ENCODE data around the gene PISD.
A peak's percentile ranks its signal among the peaks of the same experiment; 100 is the strongest.

The PISD gene

DNA sequence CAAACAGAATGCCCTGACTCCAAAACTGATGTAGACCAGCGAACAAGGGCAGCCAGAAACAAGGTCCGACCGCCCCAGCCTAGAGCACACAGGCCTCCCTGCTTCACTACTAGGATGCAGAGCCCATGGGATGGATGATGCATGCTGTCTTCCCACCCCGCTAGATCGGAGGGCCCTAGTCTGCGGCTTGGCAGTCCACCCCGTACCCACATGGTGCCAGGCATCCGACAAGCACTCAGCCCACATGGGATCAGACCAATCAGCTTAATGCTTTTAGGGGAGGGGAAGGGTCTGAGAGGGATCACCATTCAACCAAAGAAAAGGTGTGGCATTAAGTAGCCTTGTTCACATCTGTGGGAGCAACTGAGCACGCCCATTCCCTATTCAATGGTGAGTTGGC, 30.6 kb downstream of the PISD start:
- Histone ChIP-seq H3K9ac (ENCODE audit: low read length) (peak overlapping the region; percentile 55), H3K27me3 (ENCODE audit: control insufficient read depth, insufficient read depth, low read length) (no peaks in the 10 kb centered on the region), H3K9me3 (ENCODE audit: control insufficient read depth, insufficient read depth, low read depth, low read length) (no peaks in the 10 kb centered on the region), H3K27ac (ENCODE audit: low read depth, low read length) (no peak overlapping the region), H3K36me3 (ENCODE audit: control insufficient read depth, insufficient read depth, low read length) (peaks cover 14% of the 10 kb centered on the region), H3K4me3 (ENCODE audit: low read depth, low read length) (peak overlapping the region; percentile 69), H3K4me1 (ENCODE audit: control insufficient read depth, insufficient read depth, low read length) (peaks cover 25% of the 10 kb centered on the region)

GRCh38 chr22:31630331-31631329, 31.4 kb downstream of the PISD start:
- Histone ChIP-seq H3K9ac (ENCODE audit: low read length) (peak overlapping the region; percentile 80), H3K4me1 (ENCODE audit: control insufficient read depth, insufficient read depth, low read length) (peaks cover 32% of the 10 kb centered on the region), H3K36me3 (ENCODE audit: control insufficient read depth, insufficient read depth, low read length) (peaks cover 14% of the 10 kb centered on the region), H3K27me3 (ENCODE audit: control insufficient read depth, insufficient read depth, low read length) (no peaks in the 10 kb centered on the region), H3K9me3 (ENCODE audit: control insufficient read depth, insufficient read depth, low read depth, low read length) (no peaks in the 10 kb centered on the region), H3K27ac (ENCODE audit: low read depth, low read length) (peak overlapping the region; percentile 30; the same call in 1 of the 2 replicates), H3K4me3 (ENCODE audit: low read depth, low read length) (peak overlapping the region; percentile 69)

DNA sequence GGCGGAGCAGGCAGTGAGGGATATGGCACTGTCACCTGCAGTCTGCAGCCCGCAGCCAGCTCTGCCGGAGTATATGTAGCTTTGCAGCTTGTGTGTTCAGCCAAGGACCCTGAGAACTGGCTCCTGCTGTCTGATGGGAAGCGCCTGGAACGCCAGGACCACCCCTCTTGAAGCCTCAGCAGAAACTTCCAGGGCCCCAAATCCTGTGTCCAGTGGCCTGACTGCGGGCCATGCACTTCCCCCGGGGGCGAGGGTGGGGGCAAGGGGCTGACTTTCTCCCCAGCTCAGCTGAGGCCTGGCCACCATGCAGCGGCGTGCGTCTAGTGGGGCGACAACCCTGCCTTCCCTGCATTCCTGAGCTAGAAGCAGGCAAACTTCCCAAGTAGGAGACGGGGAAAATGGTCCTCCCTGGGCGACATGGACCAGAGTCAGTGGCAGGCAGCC, 32.3 kb downstream of the PISD start:
- H3K27me3 ChIP-seq (ENCODE audit: control insufficient read depth, insufficient read depth, low read length), result no peaks in the 10 kb centered on the region
- H3K9ac ChIP-seq (ENCODE audit: low read length), result peak overlapping the region; percentile 80
- peak overlapping the region; percentile 69 for H3K4me3 ChIP-seq (ENCODE audit: low read depth, low read length)
- H3K9me3 ChIP-seq (ENCODE audit: control insufficient read depth, insufficient read depth, low read depth, low read length), result no peaks in the 10 kb centered on the region
- H3K27ac ChIP-seq (ENCODE audit: low read depth, low read length), result peak overlapping the region; percentile 30; the same call in 1 of the 2 replicates
- peaks cover 14% of the 10 kb centered on the region for H3K36me3 ChIP-seq (ENCODE audit: control insufficient read depth, insufficient read depth, low read length)
- peaks cover 41% of the 10 kb centered on the region for H3K4me1 ChIP-seq (ENCODE audit: control insufficient read depth, insufficient read depth, low read length)

- Histone ChIP-seq H3K27me3 (ENCODE audit: control insufficient read depth, insufficient read depth, low read length) (no peaks in the 10 kb centered on the region), H3K27ac (ENCODE audit: low read depth, low read length) (no peak overlapping the region), H3K4me1 (ENCODE audit: control insufficient read depth, insufficient read depth, low read length) (peaks cover 47% of the 10 kb centered on the region), H3K9ac (ENCODE audit: low read length) (peak overlapping the region; percentile 80), H3K9me3 (ENCODE audit: control insufficient read depth, insufficient read depth, low read depth, low read length) (no peaks in the 10 kb centered on the region), H3K4me3 (ENCODE audit: low read depth, low read length) (peak overlapping the region; percentile 69; the same call in 1 of the 2 replicates), H3K36me3 (ENCODE audit: control insufficient read depth, insufficient read depth, low read length) (peaks cover 14% of the 10 kb centered on the region)
Measured at GRCh38 chr22:31628969-31629708, 32.9 kb downstream of the PISD start.

DNA sequence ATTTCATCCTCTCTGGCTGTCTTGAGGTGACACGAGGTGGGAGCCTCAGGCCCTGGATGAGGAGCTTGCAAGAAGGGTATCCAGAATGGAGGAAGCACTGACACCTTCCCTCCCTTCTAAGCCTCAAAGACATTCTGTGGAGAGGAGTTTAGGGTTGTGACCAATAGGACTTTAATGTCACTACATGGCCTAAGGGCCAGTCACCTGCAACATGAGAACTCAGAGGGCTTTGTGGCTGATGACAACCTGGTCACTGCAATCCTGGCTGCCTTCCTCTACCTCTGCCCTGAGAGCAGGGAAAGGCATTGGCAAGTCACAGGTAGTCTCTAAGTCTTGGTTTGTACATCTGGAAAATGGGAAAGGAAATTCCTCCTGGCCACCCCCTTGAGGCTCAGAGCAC, 33.7 kb downstream of the PISD start:
- H3K36me3 ChIP-seq (ENCODE audit: control insufficient read depth, insufficient read depth, low read length), result peaks cover 14% of the 10 kb centered on the region
- no peaks in the 10 kb centered on the region for H3K9me3 ChIP-seq (ENCODE audit: control insufficient read depth, insufficient read depth, low read depth, low read length)
- no peak overlapping the region for H3K4me3 ChIP-seq (ENCODE audit: low read depth, low read length)
- H3K27me3 ChIP-seq (ENCODE audit: control insufficient read depth, insufficient read depth, low read length), result no peaks in the 10 kb centered on the region
- H3K9ac ChIP-seq (ENCODE audit: low read length), result no peak overlapping the region
- H3K4me1 ChIP-seq (ENCODE audit: control insufficient read depth, insufficient read depth, low read length), result peaks cover 49% of the 10 kb centered on the region
- no peak overlapping the region for H3K27ac ChIP-seq (ENCODE audit: low read depth, low read length)

GRCh38 chr22:31627223-31627731, 34.7 kb downstream of the PISD start:
- peaks cover 49% of the 10 kb centered on the region for H3K4me1 ChIP-seq (ENCODE audit: control insufficient read depth, insufficient read depth, low read length)
- H3K27me3 ChIP-seq (ENCODE audit: control insufficient read depth, insufficient read depth, low read length), result no peaks in the 10 kb centered on the region
- peaks cover 16% of the 10 kb centered on the region for H3K36me3 ChIP-seq (ENCODE audit: control insufficient read depth, insufficient read depth, low read length)
- no peaks in the 10 kb centered on the region for H3K9me3 ChIP-seq (ENCODE audit: control insufficient read depth, insufficient read depth, low read depth, low read length)
- H3K9ac ChIP-seq (ENCODE audit: low read length), result no peak overlapping the region
- no peak overlapping the region for H3K4me3 ChIP-seq (ENCODE audit: low read depth, low read length)
- no peak overlapping the region for H3K27ac ChIP-seq (ENCODE audit: low read depth, low read length)

GRCh38 chr22:31626427-31627150, 35.4 kb downstream of the PISD start:
- Histone ChIP-seq H3K27ac (ENCODE audit: low read depth, low read length) (no peak overlapping the region), H3K4me3 (ENCODE audit: low read depth, low read length) (peak overlapping the region; percentile 29; the same call in 1 of the 2 replicates), H3K36me3 (ENCODE audit: control insufficient read depth, insufficient read depth, low read length) (peaks cover 23% of the 10 kb centered on the region), H3K4me1 (ENCODE audit: control insufficient read depth, insufficient read depth, low read length) (peaks cover 47% of the 10 kb centered on the region), H3K9ac (ENCODE audit: low read length) (no peak overlapping the region), H3K9me3 (ENCODE audit: control insufficient read depth, insufficient read depth, low read depth, low read length) (no peaks in the 10 kb centered on the region), H3K27me3 (ENCODE audit: control insufficient read depth, insufficient read depth, low read length) (no peaks in the 10 kb centered on the region)

GRCh38 chr22:31625661-31626426, 36.2 kb downstream of the PISD start:
- Histone ChIP-seq H3K27ac (ENCODE audit: low read depth, low read length) (no peak overlapping the region), H3K36me3 (ENCODE audit: control insufficient read depth, insufficient read depth, low read length) (peaks cover 30% of the 10 kb centered on the region), H3K4me3 (ENCODE audit: low read depth, low read length) (peak overlapping the region; percentile 34), H3K9ac (ENCODE audit: low read length) (peak overlapping the region; percentile 31), H3K4me1 (ENCODE audit: control insufficient read depth, insufficient read depth, low read length) (peaks cover 40% of the 10 kb centered on the region), H3K9me3 (ENCODE audit: control insufficient read depth, insufficient read depth, low read depth, low read length) (no peaks in the 10 kb centered on the region), H3K27me3 (ENCODE audit: control insufficient read depth, insufficient read depth, low read length) (no peaks in the 10 kb centered on the region)

DNA sequence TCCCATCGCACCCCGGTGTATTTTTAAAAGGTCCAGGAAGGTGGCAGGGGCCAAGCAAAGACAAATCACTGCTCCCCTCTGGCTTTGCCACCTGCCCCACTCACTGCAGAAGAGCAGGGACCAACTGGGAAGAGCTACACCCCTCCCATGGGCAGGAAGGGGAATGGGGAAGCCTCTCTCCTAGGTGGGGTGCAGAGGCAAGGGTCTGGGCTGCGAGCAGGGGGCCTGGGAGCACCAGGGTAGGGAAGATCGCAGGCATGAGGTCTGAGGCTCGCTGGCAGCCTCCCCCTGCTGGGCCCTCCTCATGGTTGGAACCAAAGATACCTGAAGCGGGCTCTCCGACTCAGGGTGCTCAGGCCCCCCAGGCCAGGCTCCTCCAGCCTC, 36.8 kb downstream of the PISD start:
- H3K4me3 ChIP-seq (ENCODE audit: low read depth, low read length), result 0 out of 2 replicates have a peak overlapping the region, but pooled peaks have one; percentile 34
- H3K27me3 ChIP-seq (ENCODE audit: control insufficient read depth, insufficient read depth, low read length), result no peaks in the 10 kb centered on the region
- no peaks in the 10 kb centered on the region for H3K9me3 ChIP-seq (ENCODE audit: control insufficient read depth, insufficient read depth, low read depth, low read length)
- H3K36me3 ChIP-seq (ENCODE audit: control insufficient read depth, insufficient read depth, low read length), result peaks cover 36% of the 10 kb centered on the region
- peak overlapping the region; percentile 16; the same call in 1 of the 2 replicates for H3K27ac ChIP-seq (ENCODE audit: low read depth, low read length)
- peak overlapping the region; percentile 31 for H3K9ac ChIP-seq (ENCODE audit: low read length)
- peaks cover 40% of the 10 kb centered on the region for H3K4me1 ChIP-seq (ENCODE audit: control insufficient read depth, insufficient read depth, low read length)
